Measurements from ENCODE around the gene RPS16.

DNA sequence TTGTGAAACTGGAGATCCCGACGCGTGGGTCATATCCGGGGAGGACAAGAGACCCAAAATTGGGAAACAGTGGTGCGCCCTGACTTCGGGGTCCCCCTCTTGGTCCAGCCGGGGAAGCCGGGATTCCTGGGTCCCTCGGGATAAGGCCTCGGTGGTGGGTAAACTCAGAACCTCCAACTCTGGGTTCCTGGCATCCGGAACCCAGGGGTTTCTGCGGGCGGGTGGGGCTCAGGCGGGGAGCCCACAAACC, 28.4 kb downstream of the RPS16 start:
- TF ChIP-seq, protein P1, sequence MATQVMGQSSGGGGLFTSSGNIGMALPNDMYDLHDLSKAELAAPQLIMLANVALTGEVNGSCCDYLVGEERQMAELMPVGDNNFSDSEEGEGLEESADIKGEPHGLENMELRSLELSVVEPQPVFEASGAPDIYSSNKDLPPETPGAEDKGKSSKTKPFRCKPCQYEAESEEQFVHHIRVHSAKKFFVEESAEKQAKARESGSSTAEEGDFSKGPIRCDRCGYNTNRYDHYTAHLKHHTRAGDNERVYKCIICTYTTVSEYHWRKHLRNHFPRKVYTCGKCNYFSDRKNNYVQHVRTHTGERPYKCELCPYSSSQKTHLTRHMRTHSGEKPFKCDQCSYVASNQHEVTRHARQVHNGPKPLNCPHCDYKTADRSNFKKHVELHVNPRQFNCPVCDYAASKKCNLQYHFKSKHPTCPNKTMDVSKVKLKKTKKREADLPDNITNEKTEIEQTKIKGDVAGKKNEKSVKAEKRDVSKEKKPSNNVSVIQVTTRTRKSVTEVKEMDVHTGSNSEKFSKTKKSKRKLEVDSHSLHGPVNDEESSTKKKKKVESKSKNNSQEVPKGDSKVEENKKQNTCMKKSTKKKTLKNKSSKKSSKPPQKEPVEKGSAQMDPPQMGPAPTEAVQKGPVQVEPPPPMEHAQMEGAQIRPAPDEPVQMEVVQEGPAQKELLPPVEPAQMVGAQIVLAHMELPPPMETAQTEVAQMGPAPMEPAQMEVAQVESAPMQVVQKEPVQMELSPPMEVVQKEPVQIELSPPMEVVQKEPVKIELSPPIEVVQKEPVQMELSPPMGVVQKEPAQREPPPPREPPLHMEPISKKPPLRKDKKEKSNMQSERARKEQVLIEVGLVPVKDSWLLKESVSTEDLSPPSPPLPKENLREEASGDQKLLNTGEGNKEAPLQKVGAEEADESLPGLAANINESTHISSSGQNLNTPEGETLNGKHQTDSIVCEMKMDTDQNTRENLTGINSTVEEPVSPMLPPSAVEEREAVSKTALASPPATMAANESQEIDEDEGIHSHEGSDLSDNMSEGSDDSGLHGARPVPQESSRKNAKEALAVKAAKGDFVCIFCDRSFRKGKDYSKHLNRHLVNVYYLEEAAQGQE (IDR thresholded peaks at IDR 0.05; ENCODE audit: insufficient read depth in 1 of 2, low read depth in 2 of 2, low read length in 2 of 2), result no peak
- TF ChIP-seq TAF1 (IDR thresholded peaks at IDR 0.05; ENCODE audit: borderline replicate concordance, insufficient read depth, low read length), result no peak
- TF ChIP-seq POLR2AphosphoS5 (IDR thresholded peaks at IDR 0.05; ENCODE audit: low read depth, low read length), result no peak

All from PFSK-1 (cell line).